Breast epithelium (tissue), 3 donors: ENCODE measurements around the gene SLC5A10.

Experiments
- CTCF ChIP-seq, 3 donors: fragments of 450-650 bp; IDR thresholded peaks; one replicate each; pipeline ENCODE4 v1.5.1; 2016 to 2017; ENCODE audit warnings: antibody characterized with exemption in 3 of 3, mild to moderate bottlenecking in 3 of 3, moderate library complexity in 3 of 3
- POLR2A ChIP-seq: fragments of 450-650 bp; IDR thresholded peaks from one replicate; pipeline ENCODE4 v1.6.1; 2016; ENCODE audit warnings: antibody characterized with exemption, mild to moderate bottlenecking, moderate library complexity
- POLR2AphosphoS5 ChIP-seq, 3 donors: sonication (generic); formaldehyde crosslinking; IDR thresholded peaks; one replicate each; pipeline ENCODE4 v1.6.1; 2017; ENCODE audit warnings: antibody characterized with exemption in 3 of 3

GRCh38 chr17:19010729-19011505 is 59.0 kb downstream of the SLC5A10 start:
- TF ChIP-seq POLR2A (no peak), CTCF (IDR thresholded peaks at IDR 0.05) (no peak), POLR2AphosphoS5 (IDR thresholded peaks at IDR 0.05) (no peak)
